GM12864 (cell line): ENCODE measurements around the gene KMT2C.
"Not testable (repeated sequence)": the region's sequence is repeated elsewhere in the genome, so short reads cannot be mapped to it uniquely, and the experiment has no call there.

ENCODE experiments used
- DNase-seq: peaks from one replicate; pipeline ENCODE4 v3.0.0-alpha.2; 2011; ENCODE audit warnings: low read depth
- H3K4me3 ChIP-seq: 2 replicates; pipeline ENCODE4 v1.5.1; 2011; ENCODE audit warnings: mild to moderate bottlenecking, low read depth, low read length, control low read depth
- TF ChIP-seq, protein P1 (sequence below): IDR thresholded peaks from 2 replicates; pipeline ENCODE4 v1.5.1; 2011; ENCODE audit warnings: low read depth, mild to moderate bottlenecking, moderate library complexity, low read length, control low read depth, inconsistent platforms; ENCODE audit errors: missing control alignments

The KMT2C gene

DNA sequence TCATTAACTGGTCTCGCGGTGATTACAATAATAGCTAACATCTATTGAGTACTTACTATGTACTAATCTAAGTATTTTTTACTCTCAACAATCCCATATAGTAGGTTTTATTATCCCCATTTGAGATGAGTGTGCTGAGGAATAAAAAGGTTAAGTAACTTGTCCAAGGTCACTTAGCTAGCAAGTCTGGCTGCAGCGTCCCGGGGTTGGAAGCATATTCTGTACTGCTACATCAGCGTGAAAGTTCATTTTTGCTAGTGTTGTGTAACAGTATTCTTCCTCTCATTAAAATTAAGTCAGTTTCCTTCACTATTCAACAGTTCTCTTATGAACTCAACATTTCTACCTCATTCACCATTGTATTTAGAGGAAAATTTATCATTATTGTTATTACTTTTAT, 199.5 kb downstream of the KMT2C start:
- DNase-seq, H3K4me3 ChIP-seq: not testable (repeated sequence)

DNA sequence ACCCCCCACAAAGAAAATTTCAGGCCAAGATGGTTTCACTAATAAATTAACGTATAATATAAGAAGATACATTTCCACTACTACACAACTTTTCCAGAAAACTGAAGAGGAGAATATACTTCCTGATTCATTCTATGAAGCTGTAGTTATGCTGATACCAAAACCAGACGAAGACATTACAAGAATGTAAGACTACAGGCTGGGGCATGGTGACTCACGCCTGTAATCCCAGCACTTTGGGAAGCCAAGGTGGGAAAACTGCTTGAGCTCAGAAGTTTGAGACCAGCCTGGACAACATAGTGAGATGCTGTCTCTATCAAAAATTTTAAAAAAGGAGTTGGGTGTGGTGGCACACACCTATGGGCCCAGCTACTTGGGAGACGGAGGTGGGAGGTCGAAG, 201.4 kb downstream of the KMT2C start:
- not testable (repeated sequence) for H3K4me3 ChIP-seq, DNase-seq

DNA sequence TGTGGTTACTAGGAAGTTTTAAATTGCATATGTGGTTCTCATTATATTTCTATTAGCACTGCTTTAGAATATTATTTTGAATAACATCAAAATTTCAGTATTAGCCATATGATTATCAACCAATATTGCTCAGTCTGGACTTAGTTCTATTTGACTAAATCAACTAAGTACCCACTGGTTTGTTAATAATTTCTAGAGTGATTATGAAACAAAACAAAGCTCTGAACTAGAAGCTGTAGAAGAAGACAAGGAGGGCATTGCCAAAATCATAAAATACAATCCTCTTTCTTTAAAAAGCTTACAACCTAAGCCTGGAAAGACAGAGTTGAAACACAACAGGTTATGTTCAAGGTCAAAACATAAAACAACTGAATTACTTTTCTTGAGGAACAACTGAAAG, 204.7 kb downstream of the KMT2C start:
- DNase-seq = no peak
- no peak overlapping the region for H3K4me3 ChIP-seq
- TF ChIP-seq, protein P1, sequence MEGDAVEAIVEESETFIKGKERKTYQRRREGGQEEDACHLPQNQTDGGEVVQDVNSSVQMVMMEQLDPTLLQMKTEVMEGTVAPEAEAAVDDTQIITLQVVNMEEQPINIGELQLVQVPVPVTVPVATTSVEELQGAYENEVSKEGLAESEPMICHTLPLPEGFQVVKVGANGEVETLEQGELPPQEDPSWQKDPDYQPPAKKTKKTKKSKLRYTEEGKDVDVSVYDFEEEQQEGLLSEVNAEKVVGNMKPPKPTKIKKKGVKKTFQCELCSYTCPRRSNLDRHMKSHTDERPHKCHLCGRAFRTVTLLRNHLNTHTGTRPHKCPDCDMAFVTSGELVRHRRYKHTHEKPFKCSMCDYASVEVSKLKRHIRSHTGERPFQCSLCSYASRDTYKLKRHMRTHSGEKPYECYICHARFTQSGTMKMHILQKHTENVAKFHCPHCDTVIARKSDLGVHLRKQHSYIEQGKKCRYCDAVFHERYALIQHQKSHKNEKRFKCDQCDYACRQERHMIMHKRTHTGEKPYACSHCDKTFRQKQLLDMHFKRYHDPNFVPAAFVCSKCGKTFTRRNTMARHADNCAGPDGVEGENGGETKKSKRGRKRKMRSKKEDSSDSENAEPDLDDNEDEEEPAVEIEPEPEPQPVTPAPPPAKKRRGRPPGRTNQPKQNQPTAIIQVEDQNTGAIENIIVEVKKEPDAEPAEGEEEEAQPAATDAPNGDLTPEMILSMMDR = no peak

DNA sequence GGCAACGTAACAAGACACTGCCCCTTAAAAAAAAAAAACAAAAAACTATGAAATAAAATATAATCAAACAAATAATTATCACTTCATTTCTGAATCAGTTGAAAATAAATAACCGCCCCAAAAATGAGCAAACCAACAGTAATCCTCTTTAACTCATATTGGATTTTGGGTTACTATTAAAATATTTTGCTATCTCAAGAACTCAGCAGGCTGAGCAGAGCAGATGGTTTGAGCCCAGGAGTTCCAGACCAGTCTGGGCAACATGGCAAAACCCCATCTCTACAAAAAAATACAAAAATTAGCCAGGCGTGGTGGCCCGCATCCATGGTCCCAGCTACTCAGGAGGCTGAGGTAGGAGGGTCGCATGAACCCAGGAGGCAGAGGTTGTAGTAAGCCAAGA, 216.2 kb downstream of the KMT2C start:
- not testable (repeated sequence) for H3K4me3 ChIP-seq, DNase-seq

DNA sequence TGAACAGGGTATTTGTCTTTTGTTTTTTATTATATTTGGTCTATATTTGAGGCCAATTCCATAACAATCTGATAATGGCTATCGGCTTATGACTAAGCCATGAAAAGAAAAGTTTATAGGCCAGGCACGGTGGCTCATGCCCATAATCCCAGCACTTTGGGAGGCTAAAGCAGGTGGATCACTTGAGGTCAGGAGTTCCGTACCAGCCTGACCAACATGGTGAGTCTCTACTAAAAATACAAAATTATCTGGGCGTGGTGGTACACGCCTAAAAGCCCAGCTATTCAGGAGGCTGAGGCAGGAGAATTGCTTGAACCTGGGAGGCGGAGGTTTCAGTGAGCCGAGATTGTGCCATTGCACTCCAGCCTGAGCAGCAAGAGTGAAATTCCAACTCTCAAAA, 227.0 kb downstream of the KMT2C start:
- H3K4me3 ChIP-seq, DNase-seq: not testable (repeated sequence)

DNA sequence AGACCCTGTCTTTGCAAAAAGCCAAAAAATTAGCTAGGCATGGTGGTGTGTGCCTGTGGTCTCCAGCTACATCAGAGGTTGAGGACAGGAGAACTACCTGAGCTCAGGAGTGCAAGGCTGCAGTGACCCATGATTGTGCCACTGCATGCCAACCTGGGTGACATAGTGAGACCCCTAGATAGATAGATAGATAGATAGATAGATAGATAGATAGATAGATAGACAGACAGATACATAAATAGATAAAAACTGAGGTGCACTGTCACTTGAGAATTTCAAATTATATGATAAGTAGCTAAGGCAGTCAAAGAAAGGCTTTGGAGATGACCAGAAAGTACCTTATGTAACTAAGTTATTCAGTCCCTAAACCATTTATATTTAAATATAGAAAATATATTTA, 231.4 kb downstream of the KMT2C start:
- not testable (repeated sequence) for DNase-seq, H3K4me3 ChIP-seq

DNA sequence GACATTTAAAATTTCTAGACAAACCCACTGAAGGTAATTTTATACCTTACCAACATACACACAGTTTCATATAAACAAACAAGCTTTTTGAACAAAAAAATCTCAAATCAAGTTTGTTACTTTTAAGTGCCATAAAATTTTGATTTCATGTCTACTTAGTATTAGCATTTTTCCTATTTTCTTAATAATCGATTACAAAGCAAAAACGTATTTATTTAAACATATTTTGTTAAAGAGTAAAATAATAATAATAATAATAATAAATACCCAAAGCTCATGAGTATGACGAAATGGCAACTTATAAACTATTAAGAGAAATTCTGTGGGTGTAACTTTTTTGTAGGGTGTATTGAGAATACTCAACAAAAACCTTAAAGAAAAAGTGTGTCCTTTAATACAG, 232.7 kb downstream of the KMT2C start:
- TF ChIP-seq, protein P1 = no peak
- no peak for DNase-seq
- no peak overlapping the region for H3K4me3 ChIP-seq

DNA sequence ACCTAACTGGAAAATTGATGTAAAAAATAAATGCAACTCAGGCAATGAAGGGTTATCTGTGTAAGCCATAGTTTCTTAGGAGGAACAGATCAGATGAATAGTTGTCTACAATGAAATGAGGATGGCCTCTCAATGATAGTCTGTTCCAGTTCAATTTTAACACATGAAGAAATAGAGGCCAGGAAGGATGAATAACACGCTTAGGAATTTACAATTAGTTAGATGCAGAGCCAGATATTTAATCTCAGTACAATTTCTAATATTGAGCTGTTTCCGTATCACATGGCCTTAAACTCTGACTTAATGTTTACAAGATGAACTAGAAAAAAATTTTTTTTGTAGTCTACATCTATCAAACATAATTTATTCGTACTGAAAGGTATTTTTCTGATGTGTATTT, 233.7 kb downstream of the KMT2C start:
- no peak overlapping the region for H3K4me3 ChIP-seq
- DNase-seq = no peak
- TF ChIP-seq, protein P1 = no peak

DNA sequence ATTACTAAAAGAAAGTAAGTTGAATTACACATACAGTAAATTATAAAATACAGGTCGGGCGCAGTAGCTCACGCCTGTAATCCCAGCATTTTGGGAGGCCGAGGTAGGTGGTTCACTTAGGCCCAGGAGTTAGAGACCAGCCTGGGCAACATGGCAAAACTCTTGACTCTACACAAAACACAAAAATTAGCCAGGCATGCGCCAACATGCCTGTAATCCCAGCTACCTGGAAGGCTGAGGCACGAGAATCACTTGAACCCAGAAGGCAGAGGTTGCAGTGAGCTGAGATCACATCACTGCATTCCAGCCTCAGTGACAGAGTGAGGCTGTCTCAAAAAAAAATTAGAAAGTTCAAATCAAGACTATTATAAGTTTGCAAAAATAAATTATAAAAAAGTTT, 235.4 kb downstream of the KMT2C start:
- TF ChIP-seq, protein P1 = no peak
- no peak for DNase-seq
- no peak overlapping the region for H3K4me3 ChIP-seq

DNA sequence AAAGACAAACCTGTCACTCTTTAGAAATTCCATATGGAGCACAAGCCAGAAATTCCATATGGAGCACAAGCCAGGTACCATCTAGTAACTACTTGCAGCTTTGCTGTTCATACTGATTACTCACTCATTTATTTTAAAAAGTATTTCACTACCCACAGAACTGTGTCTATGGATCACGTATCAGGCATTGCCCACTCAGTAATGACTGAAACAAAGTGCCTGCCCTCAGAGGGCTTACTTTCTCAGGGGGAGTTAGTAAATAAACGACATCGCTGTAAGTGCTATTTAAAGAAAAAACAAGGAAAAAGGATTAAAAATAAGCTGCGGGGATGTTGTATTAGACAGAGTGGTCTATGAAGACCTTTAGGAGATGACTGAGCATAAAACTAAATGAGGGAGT, 239.4 kb downstream of the KMT2C start:
- TF ChIP-seq, protein P1 = no peak
- H3K4me3 ChIP-seq = no peak overlapping the region
- DNase-seq = no peak
